ENCODE data around the gene WDFY1.

WDFY1 gene

GRCh38 chr2:223847410-223847809 is 97.7 kb downstream of the WDFY1 start:
- no peak for TF ChIP-seq REST (IDR thresholded peaks at IDR 0.05; ENCODE audit: insufficient read depth in 1 of 2, low read depth in 2 of 2, low read length in 2 of 2)
- no peak for TF ChIP-seq POLR2AphosphoS5 (IDR thresholded peaks at IDR 0.05; ENCODE audit: low read depth, low read length)
- no peak for TF ChIP-seq FOXP2 (optimal IDR thresholded peaks at IDR 0.05; ENCODE audit: borderline replicate concordance, extremely low read depth, extremely low read length, insufficient read depth)
- TF ChIP-seq TAF1 (IDR thresholded peaks at IDR 0.05; ENCODE audit: borderline replicate concordance, insufficient read depth, low read length) = no peak
- TF ChIP-seq SIN3A (IDR thresholded peaks at IDR 0.05; ENCODE audit: borderline replicate concordance, insufficient read depth, low read length) = no peak

GRCh38 chr2:223846515-223846914 is 98.6 kb downstream of the WDFY1 start:
- TF ChIP-seq SIN3A (IDR thresholded peaks at IDR 0.05; ENCODE audit: borderline replicate concordance, insufficient read depth, low read length) (no peak), FOXP2 (optimal IDR thresholded peaks at IDR 0.05; ENCODE audit: borderline replicate concordance, extremely low read depth, extremely low read length, insufficient read depth) (no peak), POLR2AphosphoS5 (IDR thresholded peaks at IDR 0.05; ENCODE audit: low read depth, low read length) (no peak)

- TF ChIP-seq SIN3A (IDR thresholded peaks at IDR 0.05; ENCODE audit: borderline replicate concordance, insufficient read depth, low read length) (no peak), TAF1 (IDR thresholded peaks at IDR 0.05; ENCODE audit: borderline replicate concordance, insufficient read depth, low read length) (no peak), POLR2AphosphoS5 (IDR thresholded peaks at IDR 0.05; ENCODE audit: low read depth, low read length) (no peak), REST (IDR thresholded peaks at IDR 0.05; ENCODE audit: insufficient read depth in 1 of 2, low read depth in 2 of 2, low read length in 2 of 2) (no peak), FOXP2 (optimal IDR thresholded peaks at IDR 0.05; ENCODE audit: borderline replicate concordance, extremely low read depth, extremely low read length, insufficient read depth) (no peak)
These were observed 103.5 kb downstream of the WDFY1 start for GRCh38 chr2:223841436-223842190.

GRCh38 chr2:223837287-223838061 is 107.7 kb downstream of the WDFY1 start, which contains the start of gene AP1S3:
Gene AP1S3 (minus strand): TSS chr2:223837582. CDS start chr2:223837450, 132 bp downstream.
- TF ChIP-seq POLR2AphosphoS5 (IDR thresholded peaks at IDR 0.05; ENCODE audit: low read depth, low read length) = no peak; the same call in 1 of the 2 replicates
- TF ChIP-seq SIN3A (IDR thresholded peaks at IDR 0.05; ENCODE audit: borderline replicate concordance, insufficient read depth, low read length) = no peak
- TF ChIP-seq TAF1 (IDR thresholded peaks at IDR 0.05; ENCODE audit: borderline replicate concordance, insufficient read depth, low read length) = no peak
- TF ChIP-seq REST (IDR thresholded peaks at IDR 0.05; ENCODE audit: insufficient read depth in 1 of 2, low read depth in 2 of 2, low read length in 2 of 2) = no peak
- no peak for TF ChIP-seq FOXP2 (optimal IDR thresholded peaks at IDR 0.05; ENCODE audit: borderline replicate concordance, extremely low read depth, extremely low read length, insufficient read depth)

- no peak for TF ChIP-seq TAF1 (IDR thresholded peaks at IDR 0.05; ENCODE audit: borderline replicate concordance, insufficient read depth, low read length)
- no peak for TF ChIP-seq SIN3A (IDR thresholded peaks at IDR 0.05; ENCODE audit: borderline replicate concordance, insufficient read depth, low read length)
- TF ChIP-seq FOXP2 (optimal IDR thresholded peaks at IDR 0.05; ENCODE audit: borderline replicate concordance, extremely low read depth, extremely low read length, insufficient read depth) = no peak
- TF ChIP-seq POLR2AphosphoS5 (IDR thresholded peaks at IDR 0.05; ENCODE audit: low read depth, low read length) = no peak
- no peak for TF ChIP-seq REST (IDR thresholded peaks at IDR 0.05; ENCODE audit: insufficient read depth in 1 of 2, low read depth in 2 of 2, low read length in 2 of 2)
These were observed 109.2 kb downstream of the WDFY1 start for GRCh38 chr2:223835701-223836532.
